ENCODE data around the gene NBDY.

The NBDY gene

GRCh38 chrX:56785442-56785841 lies 56.4 kb downstream of the NBDY start:
- no peak for DNase-seq (ENCODE audit: low spot score)

- DNase-seq (ENCODE audit: low spot score): no peak
These were observed 58.1 kb downstream of the NBDY start for GRCh38 chrX:56786889-56787733.

- no peak for DNase-seq (ENCODE audit: low spot score)
These were observed 58.7 kb downstream of the NBDY start for GRCh38 chrX:56787734-56788152.

- DNase-seq (ENCODE audit: low spot score): no peak
These were observed 59.2 kb downstream of the NBDY start for GRCh38 chrX:56788229-56788628.

- no peak for DNase-seq (ENCODE audit: low spot score)
These were observed 59.7 kb downstream of the NBDY start for GRCh38 chrX:56788717-56789122.

GRCh38 chrX:56789518-56790070 lies 60.6 kb downstream of the NBDY start:
- DNase-seq (ENCODE audit: low spot score): no peak

GRCh38 chrX:56790778-56791177 lies 61.7 kb downstream of the NBDY start:
- DNase-seq (ENCODE audit: low spot score): no peak

- DNase-seq (ENCODE audit: low spot score): no peak
These were observed 62.4 kb downstream of the NBDY start for GRCh38 chrX:56791456-56791855.

GRCh38 chrX:56792270-56793111 lies 63.4 kb downstream of the NBDY start:
- no peak for DNase-seq (ENCODE audit: low spot score)

GRCh38 chrX:56793112-56793430 lies 64.0 kb downstream of the NBDY start:
- DNase-seq (ENCODE audit: low spot score): no peak

GRCh38 chrX:56793521-56794320 lies 64.7 kb downstream of the NBDY start:
- no peak for DNase-seq (ENCODE audit: low spot score)

GRCh38 chrX:56794404-56795230 lies 65.6 kb downstream of the NBDY start:
- DNase-seq (ENCODE audit: low spot score): no peak

GRCh38 chrX:56795309-56795868 lies 66.3 kb downstream of the NBDY start:
- no peak for DNase-seq (ENCODE audit: low spot score)

- DNase-seq (ENCODE audit: low spot score): no peak
These were observed 67.8 kb downstream of the NBDY start for GRCh38 chrX:56796641-56797395.

GRCh38 chrX:56797574-56798338 lies 68.7 kb downstream of the NBDY start:
- DNase-seq (ENCODE audit: low spot score): no peak

GRCh38 chrX:56798339-56798711 lies 69.3 kb downstream of the NBDY start:
- DNase-seq (ENCODE audit: low spot score): no peak

- DNase-seq (ENCODE audit: low spot score): no peak
These were observed 70.1 kb downstream of the NBDY start for GRCh38 chrX:56798866-56799758.

- no peak for DNase-seq (ENCODE audit: low spot score)
These were observed 71.3 kb downstream of the NBDY start for GRCh38 chrX:56800307-56800706.

All from GM03348 (cell line).